ENCODE data around the gene SMIM15.
A peak's percentile ranks its signal among the peaks of the same experiment; 100 is the strongest.
"Not testable (repeated sequence)": the region's sequence is repeated elsewhere in the genome, so short reads cannot be mapped to it uniquely, and the experiment has no call there.

The SMIM15 gene

GRCh38 chr5:61162010-61162831 lies at the start of gene SMIM15:
TSS of gene SMIM15 (minus strand) at chr5:61162468. CDS start at chr5:61160171, 2,297 bp downstream.
- TF ChIP-seq, protein P1, sequence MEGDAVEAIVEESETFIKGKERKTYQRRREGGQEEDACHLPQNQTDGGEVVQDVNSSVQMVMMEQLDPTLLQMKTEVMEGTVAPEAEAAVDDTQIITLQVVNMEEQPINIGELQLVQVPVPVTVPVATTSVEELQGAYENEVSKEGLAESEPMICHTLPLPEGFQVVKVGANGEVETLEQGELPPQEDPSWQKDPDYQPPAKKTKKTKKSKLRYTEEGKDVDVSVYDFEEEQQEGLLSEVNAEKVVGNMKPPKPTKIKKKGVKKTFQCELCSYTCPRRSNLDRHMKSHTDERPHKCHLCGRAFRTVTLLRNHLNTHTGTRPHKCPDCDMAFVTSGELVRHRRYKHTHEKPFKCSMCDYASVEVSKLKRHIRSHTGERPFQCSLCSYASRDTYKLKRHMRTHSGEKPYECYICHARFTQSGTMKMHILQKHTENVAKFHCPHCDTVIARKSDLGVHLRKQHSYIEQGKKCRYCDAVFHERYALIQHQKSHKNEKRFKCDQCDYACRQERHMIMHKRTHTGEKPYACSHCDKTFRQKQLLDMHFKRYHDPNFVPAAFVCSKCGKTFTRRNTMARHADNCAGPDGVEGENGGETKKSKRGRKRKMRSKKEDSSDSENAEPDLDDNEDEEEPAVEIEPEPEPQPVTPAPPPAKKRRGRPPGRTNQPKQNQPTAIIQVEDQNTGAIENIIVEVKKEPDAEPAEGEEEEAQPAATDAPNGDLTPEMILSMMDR (IDR thresholded peaks at IDR 0.05; ENCODE audit: low read depth, low read length) = no peak
- peak; percentile 89 for DNase-seq (ENCODE audit: low read depth, low spot score)
- peak within 1 kb of the TSS; percentile 91 for H3K4me3 ChIP-seq (ENCODE audit: low read depth, low read length)
- in situ Hi-C loops (cut with HindIII; ENCODE audit: low sequenced_read_pairs) = no loop called here

DNA sequence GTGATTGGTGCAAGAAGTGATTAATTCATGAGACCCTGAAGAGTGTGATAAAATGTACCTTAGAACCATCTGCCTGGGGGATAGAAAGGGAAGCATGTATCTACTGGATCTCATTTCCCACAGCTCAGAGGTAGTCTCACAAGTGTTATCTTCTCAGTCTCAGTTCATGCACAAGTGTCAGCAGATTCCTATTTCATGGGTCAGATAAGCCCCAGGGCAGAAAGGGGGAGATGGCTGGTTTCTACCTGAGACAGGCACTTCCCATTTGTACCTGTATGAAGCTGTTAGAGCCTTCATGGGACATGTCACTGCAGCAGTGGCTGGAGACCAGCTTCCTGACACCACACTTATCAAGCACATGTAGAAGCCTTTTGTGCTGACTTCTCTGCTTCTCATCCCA lies 45.6 kb upstream of the SMIM15 start:
- H3K4me3 ChIP-seq (ENCODE audit: low read depth, low read length) = no peak overlapping the region
- in situ Hi-C loops (cut with HindIII; ENCODE audit: low sequenced_read_pairs) = no loop called here
- TF ChIP-seq, protein P1 (IDR thresholded peaks at IDR 0.05; ENCODE audit: low read depth, low read length) = no peak
- DNase-seq (ENCODE audit: low read depth, low spot score) = no peak

DNA sequence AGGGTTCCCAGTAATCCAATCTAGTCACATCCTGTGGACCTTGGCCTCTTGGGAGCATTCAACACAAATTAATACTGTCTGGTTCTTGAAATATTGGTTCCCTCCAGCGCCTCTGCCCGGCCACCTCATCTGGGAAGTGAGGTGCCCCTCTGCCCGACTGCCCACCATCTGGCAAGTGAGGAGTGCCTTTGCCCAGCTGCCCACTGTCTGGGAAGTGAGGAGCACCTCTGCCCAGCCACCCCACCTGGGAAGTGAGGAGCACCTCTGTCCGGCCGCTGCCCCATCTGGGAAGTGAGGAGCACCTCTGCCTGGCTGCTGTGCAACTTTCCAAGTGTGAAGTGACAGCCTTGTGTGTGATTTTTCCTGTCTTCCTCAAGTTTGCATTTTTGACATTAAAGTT lies 42.7 kb upstream of the SMIM15 start:
- in situ Hi-C loops (cut with HindIII; ENCODE audit: low sequenced_read_pairs) = no loop called here
- H3K4me3 ChIP-seq (ENCODE audit: low read depth, low read length) = no peak overlapping the region
- DNase-seq (ENCODE audit: low read depth, low spot score) = no peak
- TF ChIP-seq, protein P1 (IDR thresholded peaks at IDR 0.05; ENCODE audit: low read depth, low read length) = no peak

- in situ Hi-C loops (cut with HindIII; ENCODE audit: low sequenced_read_pairs) = no loop called here
- no peak overlapping the region for H3K4me3 ChIP-seq (ENCODE audit: low read depth, low read length)
- no peak for DNase-seq (ENCODE audit: low read depth, low spot score)
- TF ChIP-seq, protein P1 (IDR thresholded peaks at IDR 0.05; ENCODE audit: low read depth, low read length) = no peak
These were observed 39.9 kb upstream of the SMIM15 start for GRCh38 chr5:61202213-61202612.

GRCh38 chr5:61200582-61201155 lies 38.4 kb upstream of the SMIM15 start:
- TF ChIP-seq, protein P1 (IDR thresholded peaks at IDR 0.05; ENCODE audit: low read depth, low read length) = no peak
- DNase-seq (ENCODE audit: low read depth, low spot score) = no peak
- H3K4me3 ChIP-seq (ENCODE audit: low read depth, low read length) = no peak overlapping the region
- in situ Hi-C loops (cut with HindIII; ENCODE audit: low sequenced_read_pairs) = no loop called here

GRCh38 chr5:61198606-61199005 lies 36.3 kb upstream of the SMIM15 start:
- TF ChIP-seq, protein P1 (IDR thresholded peaks at IDR 0.05; ENCODE audit: low read depth, low read length) = no peak
- DNase-seq (ENCODE audit: low read depth, low spot score) = no peak
- in situ Hi-C loops (cut with HindIII; ENCODE audit: low sequenced_read_pairs) = no loop called here
- no peak overlapping the region for H3K4me3 ChIP-seq (ENCODE audit: low read depth, low read length)

DNA sequence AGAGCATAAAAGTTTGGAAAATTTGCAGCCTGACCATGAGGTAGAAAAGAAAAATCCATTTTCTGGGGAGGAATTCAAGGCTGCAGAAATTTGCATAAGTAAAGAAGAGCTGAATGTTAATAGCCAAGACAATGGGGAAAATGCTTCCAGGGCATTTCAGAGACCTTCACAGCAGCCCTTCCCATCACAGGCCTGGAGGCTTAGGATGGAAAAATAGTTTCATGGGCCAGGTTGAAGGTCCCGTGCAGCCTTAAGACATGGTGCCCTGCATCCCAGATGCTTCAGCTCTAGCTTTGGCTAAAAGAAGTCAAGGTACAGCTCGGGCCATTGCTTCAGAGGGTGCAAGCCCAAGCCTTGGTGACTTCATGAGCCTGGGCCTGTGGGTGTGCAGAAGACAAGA lies 25.6 kb upstream of the SMIM15 start:
- DNase-seq (ENCODE audit: low read depth, low spot score); in situ Hi-C loops (cut with HindIII; ENCODE audit: low sequenced_read_pairs); H3K4me3 ChIP-seq (ENCODE audit: low read depth, low read length): not testable (repeated sequence)

- H3K4me3 ChIP-seq (ENCODE audit: low read depth, low read length); DNase-seq (ENCODE audit: low read depth, low spot score); in situ Hi-C loops (cut with HindIII; ENCODE audit: low sequenced_read_pairs): not testable (repeated sequence)
These were observed 25.1 kb upstream of the SMIM15 start for GRCh38 chr5:61187352-61187751.

Measured in astrocyte of the spinal cord (primary cell).